NCI-H526 (cell line): Measurements from ENCODE around the gene SYT7.
A peak's percentile ranks its signal among the peaks of the same experiment; 100 is the strongest.

Experiments
- DNase-seq, 2 experiments: peaks; one replicate each; lab custom pipeline; 2025; lab: John Stamatoyannopoulos, UW

SYT7 gene

GRCh38 chr11:61535998-61536675, 44.7 kb downstream of the SYT7 start:
- DNase-seq, result no peak

DNA sequence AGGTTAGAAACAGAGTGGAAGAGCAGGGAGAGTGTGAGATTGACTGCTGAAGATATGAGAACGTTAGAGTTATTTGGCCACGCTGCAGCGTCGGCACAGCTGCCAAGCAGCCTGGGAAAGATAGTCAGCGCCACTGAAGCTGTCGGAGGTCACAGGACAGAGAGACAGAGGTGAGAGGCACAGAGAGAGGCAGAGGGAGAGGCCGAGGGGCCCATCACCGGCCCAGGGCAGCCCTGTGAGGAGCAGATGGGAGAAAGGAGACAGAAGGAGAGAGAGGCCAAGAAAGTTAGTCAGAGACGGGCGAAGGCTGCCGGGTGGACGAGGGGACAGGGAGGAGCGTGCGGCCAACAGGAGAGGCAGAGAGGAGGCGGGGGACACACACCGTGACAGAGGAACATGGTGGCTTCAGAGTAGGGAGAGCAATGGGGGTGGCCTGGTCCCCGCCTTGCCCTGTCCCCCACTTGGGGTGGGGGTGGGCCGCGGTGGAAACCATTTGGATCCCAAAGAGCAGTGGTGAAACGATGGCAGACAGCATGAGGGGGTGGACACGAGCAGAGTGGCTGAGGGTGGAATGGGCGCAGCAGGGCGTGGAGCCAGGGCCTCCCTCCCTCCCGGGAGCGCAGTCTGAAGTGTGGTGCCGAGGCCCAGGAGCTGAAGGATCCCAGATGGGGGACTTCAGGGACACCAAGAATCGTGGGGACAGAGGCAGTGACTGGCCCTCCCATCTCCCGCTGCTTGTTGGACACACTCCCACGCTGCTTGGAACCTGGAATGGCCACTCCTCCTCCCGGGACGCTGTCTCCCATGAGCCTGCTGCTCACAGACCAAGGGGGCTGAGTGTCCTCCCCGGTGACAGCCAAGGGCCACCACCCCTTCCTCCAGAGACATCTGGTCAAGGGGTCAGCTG, 45.7 kb downstream of the SYT7 start:
- DNase-seq, result no peak

DNA sequence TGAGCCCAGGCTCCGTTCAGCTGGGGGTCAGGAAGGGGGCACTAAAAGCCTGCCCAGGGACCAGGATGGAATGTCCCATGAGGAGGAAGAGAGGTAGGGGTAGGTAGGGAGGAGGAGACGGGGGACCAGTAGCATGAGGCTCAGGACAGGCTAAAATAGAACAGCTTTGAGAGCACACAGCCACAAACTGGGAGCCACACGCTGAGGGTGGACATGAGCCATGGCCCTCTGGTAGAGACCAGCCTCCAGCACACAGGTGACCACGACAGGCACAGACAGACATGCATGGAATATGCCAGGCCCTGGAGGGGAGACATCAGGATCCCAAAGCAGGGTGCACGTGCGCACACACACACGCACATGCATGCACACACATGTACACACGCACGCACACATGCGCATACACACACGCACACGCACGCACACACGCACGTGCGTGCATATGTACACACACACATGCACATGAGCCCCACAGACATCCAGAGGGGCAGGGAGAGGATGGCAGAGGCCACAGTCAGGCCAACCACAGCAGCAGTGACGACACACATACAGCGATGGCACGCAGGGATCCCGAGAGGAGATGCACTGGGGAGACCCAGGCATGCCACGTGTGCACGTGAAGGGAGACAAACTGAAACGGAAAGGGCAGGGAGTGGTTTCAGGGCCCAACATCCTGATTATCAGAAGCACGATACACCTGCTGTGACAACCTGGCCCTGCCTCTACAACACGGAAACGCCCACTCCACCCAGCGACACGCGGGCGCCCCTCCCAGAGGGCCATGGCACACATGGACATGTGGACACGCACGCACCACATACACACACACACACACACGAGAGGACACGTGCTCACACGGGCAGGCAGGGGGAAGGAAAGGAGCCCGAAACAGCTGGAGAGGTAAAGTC, 46.6 kb downstream of the SYT7 start:
- peak in 1 of 2 experiments; percentile 60 for DNase-seq

- DNase-seq, result peak; percentile 86 to 95
Measured at GRCh38 chr11:61533401-61533800, 47.5 kb downstream of the SYT7 start.

GRCh38 chr11:61533039-61533375, 47.9 kb downstream of the SYT7 start:
- DNase-seq, result no peak

GRCh38 chr11:61532134-61533038, 48.5 kb downstream of the SYT7 start:
- DNase-seq, result peak; percentile 30 to 73

DNA sequence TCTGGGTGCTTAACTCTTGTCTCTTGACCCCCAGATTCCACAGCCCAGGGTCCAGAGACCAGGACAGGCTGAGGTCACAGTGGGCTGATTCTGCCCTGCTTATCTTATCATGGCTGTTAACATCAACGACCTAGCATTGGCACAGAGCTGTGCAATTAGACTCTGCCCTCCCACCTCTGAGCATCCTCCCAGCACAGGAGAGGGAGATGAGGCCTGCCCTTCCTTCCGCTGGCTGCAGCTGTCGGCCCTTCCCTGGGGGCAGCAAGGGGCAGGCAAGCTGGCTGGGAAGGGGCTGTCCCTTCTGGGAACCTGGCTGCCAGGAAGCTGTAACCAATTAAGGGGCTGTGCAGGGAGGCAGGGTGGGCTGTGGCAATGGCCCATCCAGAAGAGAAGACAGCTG, 49.8 kb downstream of the SYT7 start:
- no peak for DNase-seq

GRCh38 chr11:61529537-61530225, 51.2 kb downstream of the SYT7 start:
- no peak for DNase-seq

DNA sequence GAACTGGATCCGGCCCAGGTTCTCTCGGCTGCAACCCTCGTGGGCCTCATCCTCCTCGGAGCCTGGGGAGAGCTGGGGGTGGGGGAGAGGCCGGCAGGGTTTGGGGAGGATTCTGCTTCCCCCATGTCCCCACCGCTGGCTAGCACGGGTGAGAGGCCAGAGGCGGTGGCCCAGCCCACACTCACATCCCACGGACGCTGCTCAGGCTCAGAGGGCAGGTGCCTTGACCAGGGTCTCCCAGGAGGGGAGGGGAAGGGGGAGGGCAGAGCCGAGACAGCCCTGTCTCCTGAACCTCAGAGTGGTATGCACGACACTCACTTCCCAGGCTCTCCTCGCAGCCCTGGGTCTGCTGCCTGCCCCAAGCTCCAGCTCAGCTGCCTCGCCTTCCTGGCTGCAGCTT, 52.8 kb downstream of the SYT7 start:
- DNase-seq, result no peak

GRCh38 chr11:61526956-61527731, 53.7 kb downstream of the SYT7 start:
- DNase-seq, result no peak

GRCh38 chr11:61526229-61526628, 54.6 kb downstream of the SYT7 start:
- no peak for DNase-seq

DNA sequence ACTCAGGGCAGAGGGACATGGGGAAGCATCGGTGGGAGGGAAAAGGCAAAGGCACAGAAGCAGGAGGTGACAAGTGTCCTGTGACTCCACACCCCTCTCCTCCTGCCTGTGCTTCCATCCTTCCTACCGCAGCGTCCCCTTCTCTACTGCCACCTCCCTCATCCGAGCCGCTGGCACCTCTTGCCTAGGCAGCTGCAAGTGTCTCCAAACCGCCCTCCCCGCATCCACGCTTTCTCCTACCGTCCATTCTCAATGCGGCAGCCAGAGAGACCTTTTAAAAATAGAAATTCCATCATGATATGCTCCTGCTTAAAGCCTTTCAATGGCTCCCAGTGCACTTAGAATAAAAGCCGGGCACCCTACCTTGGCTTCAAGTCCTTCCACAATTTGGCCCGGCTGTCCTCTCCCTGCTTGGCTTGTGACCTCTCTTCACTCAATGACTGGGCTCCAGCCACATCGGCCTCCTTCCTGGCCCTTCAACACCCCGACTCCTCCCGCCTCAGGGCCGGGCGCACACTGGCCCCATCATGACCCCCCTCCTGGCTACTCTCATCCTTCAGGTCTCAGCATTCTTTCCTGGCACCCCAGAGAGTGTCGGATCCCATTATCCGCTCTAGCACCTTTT, 55.8 kb downstream of the SYT7 start:
- no peak for DNase-seq

DNA sequence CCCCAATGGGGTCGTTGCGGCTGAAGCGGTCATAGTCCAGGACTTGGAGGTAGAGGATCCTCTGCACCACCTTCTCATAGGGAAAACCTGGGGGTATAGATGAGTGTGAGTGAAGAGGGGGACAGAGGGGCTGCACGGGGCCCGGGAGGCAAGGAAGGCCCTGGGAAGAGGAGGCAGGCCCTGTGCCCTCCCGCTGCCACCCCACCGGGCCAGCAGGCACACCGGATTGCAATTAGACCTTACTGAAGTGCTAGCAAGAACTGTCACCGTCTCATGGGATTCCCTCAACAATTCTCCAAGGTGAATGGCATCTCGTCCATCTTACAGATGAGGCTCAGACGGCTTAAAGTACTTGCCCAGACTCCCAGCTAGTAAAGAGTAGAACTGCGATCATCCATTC, 56.4 kb downstream of the SYT7 start:
- no peak for DNase-seq

- DNase-seq, result no peak
Measured at GRCh38 chr11:61522881-61523280, 58.0 kb downstream of the SYT7 start.

GRCh38 chr11:61518032-61518795, 62.7 kb downstream of the SYT7 start:
- DNase-seq, result no peak

DNA sequence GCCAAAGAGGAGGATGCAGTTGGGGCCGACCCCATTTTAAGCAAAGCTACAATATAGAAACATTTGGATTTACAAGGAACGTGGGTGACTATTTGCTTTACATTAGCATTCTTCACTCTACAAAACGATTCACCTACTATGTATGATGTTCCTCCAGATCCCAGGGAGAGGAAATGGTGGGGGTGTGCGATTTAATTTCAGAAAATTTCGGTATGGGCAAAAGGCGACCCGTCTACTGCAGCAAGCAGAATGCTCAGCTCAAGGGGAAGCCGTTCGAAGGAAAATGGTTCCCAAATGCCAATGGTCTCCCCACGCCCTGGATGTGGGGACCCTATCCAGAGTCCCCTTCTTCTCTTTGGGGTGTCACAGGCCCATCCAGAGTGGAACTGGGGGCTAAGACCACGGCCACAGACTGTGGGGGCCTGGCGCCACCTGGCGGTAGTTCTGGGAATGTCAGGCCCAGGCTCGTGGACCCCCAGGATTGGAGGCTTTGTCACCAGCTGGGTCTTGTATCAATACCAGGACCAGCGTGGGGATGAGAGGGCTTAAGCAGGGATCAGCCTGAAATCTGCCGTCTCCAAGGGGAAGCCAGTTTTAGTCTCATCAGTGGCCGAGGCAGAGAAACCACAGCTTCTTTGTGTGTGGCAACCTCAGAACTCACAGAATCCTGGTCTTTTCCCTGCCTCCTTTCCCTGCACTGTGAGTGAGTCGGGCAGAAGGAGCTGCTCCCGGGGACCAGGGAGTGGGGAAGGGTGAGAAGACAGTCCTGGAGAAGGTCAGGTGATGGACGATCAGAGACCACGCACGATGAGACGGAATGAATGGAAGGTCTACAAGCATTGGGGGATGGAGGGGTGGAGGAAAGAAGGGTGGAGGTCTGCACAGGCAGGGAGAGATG, 64.0 kb downstream of the SYT7 start:
- DNase-seq, result peak in 1 of 2 experiments; percentile 59

- no peak for DNase-seq
Measured at GRCh38 chr11:61516191-61516590, 64.7 kb downstream of the SYT7 start.

DNA sequence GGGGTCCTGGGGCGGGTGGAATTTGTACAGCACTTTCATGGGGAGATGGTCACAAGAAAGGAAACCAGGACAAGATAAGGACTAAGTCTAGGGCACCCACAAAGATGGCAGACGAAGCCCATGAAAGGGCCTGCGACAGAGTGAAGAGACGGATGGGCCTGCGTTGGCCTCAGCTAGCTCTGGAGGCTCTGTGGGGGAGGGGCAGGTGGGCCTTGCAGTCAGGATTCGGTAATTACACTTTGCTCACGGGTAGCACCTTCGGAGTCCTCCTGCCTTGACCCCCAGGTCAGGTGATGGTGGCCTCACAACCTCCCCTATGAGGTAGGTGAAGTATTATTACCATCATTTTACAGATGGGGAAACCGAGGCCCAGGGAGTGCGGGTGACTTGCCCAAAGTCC, 65.2 kb downstream of the SYT7 start:
- no peak for DNase-seq
